GM23248 (cell line): ENCODE results near the gene NOP53. TPM values are rescaled to one million over a fixed set of nuclear protein-coding genes. Genes with fewer than 3 reads are reported as not detected.

Experiments used
- DNase-seq: peaks from one replicate; pipeline ENCODE4 v3.0.0-alpha.2; 2015
- H2AFZ ChIP-seq: fragments of 200-600 bp; sonication (generic); 2 replicates; pipeline ENCODE4 v1.6.1; 2016; ENCODE audit warnings: antibody characterized with exemption
- H3F3A ChIP-seq: fragments of 200-600 bp; sonication (generic); 2 replicates; pipeline ENCODE4 v1.6.1; 2016; ENCODE audit warnings: mild to moderate bottlenecking, antibody characterized with exemption, mixed run types; ENCODE audit not compliant: insufficient read depth
- H3K27ac ChIP-seq: fragments of 200-600 bp; sonication (generic); 2 replicates; pipeline ENCODE4 v1.5.1; 2016; ENCODE audit warnings: mild to moderate bottlenecking
- H3K27me3 ChIP-seq: fragments of 200-600 bp; sonication (generic); replicated peaks from 2 replicates; pipeline ENCODE4 v1.6.1; 2016; ENCODE audit warnings: mild to moderate bottlenecking; ENCODE audit not compliant: insufficient read depth
- H3K36me3 ChIP-seq: fragments of 200-600 bp; sonication (generic); 2 replicates; pipeline ENCODE4 v1.6.1; 2016; ENCODE audit warnings: low read depth, mild to moderate bottlenecking
- H3K4me1 ChIP-seq: fragments of 200-600 bp; sonication (generic); 2 replicates; pipeline ENCODE4 v1.6.1; 2016; ENCODE audit warnings: mild to moderate bottlenecking; ENCODE audit not compliant: insufficient read depth
- H3K4me2 ChIP-seq: fragments of 200-600 bp; sonication (generic); one replicate; pipeline ENCODE4 v1.6.1; 2016; ENCODE audit warnings: mild to moderate bottlenecking; ENCODE audit not compliant: unreplicated experiment
- H3K4me3 ChIP-seq: fragments of 200-600 bp; sonication (generic); 2 replicates; pipeline ENCODE4 v1.5.1; 2016; ENCODE audit warnings: mild to moderate bottlenecking
- H3K79me2 ChIP-seq: fragments of 200-600 bp; sonication (generic); 2 replicates; pipeline ENCODE4 v1.6.1; 2016; ENCODE audit warnings: mild to moderate bottlenecking; ENCODE audit not compliant: insufficient read depth
- H3K9ac ChIP-seq: fragments of 200-600 bp; sonication (generic); 2 replicates; pipeline ENCODE4 v1.6.1; 2016; ENCODE audit warnings: mild to moderate bottlenecking
- H3K9me2 ChIP-seq: fragments of 200-600 bp; sonication (generic); 2 replicates; pipeline ENCODE4 v1.6.1; 2016; ENCODE audit warnings: mixed run types, mild to moderate bottlenecking, moderate library complexity; ENCODE audit not compliant: insufficient read depth
- H3K9me3 ChIP-seq: fragments of 200-600 bp; sonication (generic); one replicate; pipeline ENCODE4 v1.6.1; 2017; ENCODE audit warnings: low read depth
- H4K20me1 ChIP-seq: fragments of 200-600 bp; sonication (generic); 2 replicates; pipeline ENCODE4 v1.6.0; 2016; ENCODE audit not compliant: insufficient read depth
- EZH2 ChIP-seq: fragments of 200-600 bp; sonication (generic); IDR thresholded peaks from 2 replicates; pipeline ENCODE4 v1.6.1; 2018; ENCODE audit warnings: antibody characterized with exemption, mild to moderate bottlenecking; ENCODE audit not compliant: insufficient read depth, poor library complexity, severe bottlenecking
- EZH2phosphoT487 ChIP-seq: fragments of 200-600 bp; sonication (generic); IDR thresholded peaks from 2 replicates; pipeline ENCODE4 v1.6.1; 2018; ENCODE audit warnings: antibody characterized with exemption, moderate library complexity, mild to moderate bottlenecking, low read depth; ENCODE audit not compliant: insufficient read depth
- WGBS, 2 experiments: methylation state at CpG; one replicate each; pipeline ENCODE4 v1.1.6; 2015 to 2017; ENCODE audit warnings: low lambda C conversion rate in 2 of 2, low coverage in 1 of 2; ENCODE audit errors: missing lambda C conversion rate in 2 of 2; 5-methylcytosine and 5-hydroxymethylcytosine counted together
- in situ Hi-C: fragments of 300-500 bp; cut with MboI; formaldehyde crosslinking; loops from 2 replicates; pipeline ENCODE4 v1.15.0; 2020
- polyA plus RNA-seq: library from polyadenylated mRNA; unstranded; fragments of >200 nt; fragmentation: Nextera tagmentation; extraction: Ambion mirVana; gene quantifications from 2 replicates; pipeline ENCODE4 v1.2.1, GENCODE V29; 2016
- total RNA-seq: library from RNA; depleted of rRNA; stranded (reverse); fragments of >200 nt; shearing (Covaris generic); gene quantifications from 2 replicates; pipeline ENCODE4 v1.2.3, GENCODE V29; 2014

Gene NOP53
- total and polyA plus RNA-seq, 2 experiments from 2014 or later: 40.7 to 62.8 TPM

DNA sequence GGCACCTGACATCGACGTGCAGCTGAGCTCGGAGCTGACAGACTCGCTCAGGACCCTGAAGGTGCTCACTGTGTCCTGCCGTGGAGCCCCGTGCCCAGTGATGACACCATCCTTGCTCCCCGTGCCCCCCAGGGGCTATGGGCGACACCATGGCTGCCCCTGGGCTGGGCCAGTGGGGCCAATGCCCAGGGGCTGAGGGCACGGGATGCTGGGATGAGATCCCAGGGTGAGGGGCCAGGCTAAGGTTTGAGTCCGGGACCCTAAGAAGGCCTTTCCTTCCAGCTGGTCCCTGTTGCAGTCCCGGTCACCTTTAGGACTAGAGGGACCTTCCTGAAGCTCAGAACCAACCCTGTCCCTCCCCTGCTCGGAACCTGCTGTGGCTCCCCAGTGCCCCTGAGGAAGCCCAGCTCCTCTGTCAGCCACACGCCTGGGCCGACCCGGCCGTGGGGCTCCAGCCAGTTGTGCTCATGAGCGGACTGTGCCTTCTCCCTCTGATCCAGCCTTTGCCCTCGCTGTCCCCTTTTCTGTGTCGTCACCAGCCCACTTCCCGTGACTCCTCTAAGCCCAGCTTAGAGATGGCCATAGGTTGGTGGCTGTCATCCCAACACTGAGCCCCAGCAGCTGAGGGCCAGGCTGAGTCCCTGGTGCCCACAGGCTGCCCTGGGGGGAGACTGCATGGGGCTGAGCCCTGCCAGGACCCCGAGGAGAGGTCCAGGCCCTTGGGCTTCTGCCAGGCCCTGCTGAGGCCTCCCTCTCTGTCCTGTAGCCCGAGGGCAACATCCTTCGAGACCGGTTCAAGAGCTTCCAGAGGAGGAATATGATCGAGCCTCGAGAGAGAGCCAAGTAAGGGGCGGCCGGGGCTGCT, 10.6 kb downstream of the NOP53 start:
- H3K9ac ChIP-seq: no peak overlapping the region
- peaks cover 24% of the 10 kb centered on the region; the same call in 1 of the 2 replicates for H3K36me3 ChIP-seq
- WGBS, 2 experiments: 93% methylated on average over 24 to 28 of the region's 28 CpGs
- H3K4me1 ChIP-seq: no peaks in the 10 kb centered on the region
- in situ Hi-C loops: no loop called here
- no peaks in the 10 kb centered on the region for H3K9me2 ChIP-seq
- no peaks in the 10 kb centered on the region for H3K79me2 ChIP-seq
- TF ChIP-seq EZH2 (no peak), EZH2phosphoT487 (no peak)
- H3F3A ChIP-seq: peaks cover 6% of the 10 kb centered on the region; the same call in 1 of the 2 replicates
- no peaks in the 10 kb centered on the region for H4K20me1 ChIP-seq
- no peaks in the 10 kb centered on the region for H3K9me3 ChIP-seq
- no peak overlapping the region for H2AFZ ChIP-seq
- H3K27ac ChIP-seq: no peak overlapping the region
- no peak overlapping the region for H3K4me3 ChIP-seq
- no peak overlapping the region for H3K4me2 ChIP-seq
- no peaks in the 10 kb centered on the region for H3K27me3 ChIP-seq
- DNase-seq: no peak

DNA sequence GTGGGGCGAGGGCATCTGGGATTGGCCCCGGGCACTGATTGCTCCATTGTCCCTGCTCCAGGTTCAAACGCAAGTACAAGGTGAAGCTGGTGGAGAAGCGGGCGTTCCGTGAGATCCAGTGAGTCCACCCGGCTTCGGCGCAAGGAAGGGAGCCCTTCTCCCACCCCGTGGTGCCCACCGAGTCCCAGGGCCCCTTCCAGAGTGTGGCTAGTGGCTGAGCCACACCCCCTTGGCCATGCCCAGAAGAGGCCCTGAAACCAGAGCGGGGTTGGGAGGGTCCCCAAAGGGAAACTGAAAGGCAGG, 11.2 kb downstream of the NOP53 start:
- Histone ChIP-seq H2AFZ (no peak overlapping the region), H3K4me3 (no peak overlapping the region), H3F3A (peaks cover 6% of the 10 kb centered on the region; the same call in 1 of the 2 replicates), H3K4me1 (no peaks in the 10 kb centered on the region), H3K27ac (no peak overlapping the region), H3K9me3 (no peaks in the 10 kb centered on the region), H3K4me2 (no peak overlapping the region), H3K9me2 (no peaks in the 10 kb centered on the region), H3K9ac (no peak overlapping the region), H4K20me1 (no peaks in the 10 kb centered on the region), H3K27me3 (no peaks in the 10 kb centered on the region), H3K36me3 (peaks cover 24% of the 10 kb centered on the region; the same call in 1 of the 2 replicates), H3K79me2 (no peaks in the 10 kb centered on the region)
- TF ChIP-seq EZH2 (no peak), EZH2phosphoT487 (no peak)
- in situ Hi-C loops: no loop called here
- DNase-seq: no peak
- WGBS, 2 experiments: 83 to 91% methylated on average over 10 to 12 of the region's 12 CpGs

DNA sequence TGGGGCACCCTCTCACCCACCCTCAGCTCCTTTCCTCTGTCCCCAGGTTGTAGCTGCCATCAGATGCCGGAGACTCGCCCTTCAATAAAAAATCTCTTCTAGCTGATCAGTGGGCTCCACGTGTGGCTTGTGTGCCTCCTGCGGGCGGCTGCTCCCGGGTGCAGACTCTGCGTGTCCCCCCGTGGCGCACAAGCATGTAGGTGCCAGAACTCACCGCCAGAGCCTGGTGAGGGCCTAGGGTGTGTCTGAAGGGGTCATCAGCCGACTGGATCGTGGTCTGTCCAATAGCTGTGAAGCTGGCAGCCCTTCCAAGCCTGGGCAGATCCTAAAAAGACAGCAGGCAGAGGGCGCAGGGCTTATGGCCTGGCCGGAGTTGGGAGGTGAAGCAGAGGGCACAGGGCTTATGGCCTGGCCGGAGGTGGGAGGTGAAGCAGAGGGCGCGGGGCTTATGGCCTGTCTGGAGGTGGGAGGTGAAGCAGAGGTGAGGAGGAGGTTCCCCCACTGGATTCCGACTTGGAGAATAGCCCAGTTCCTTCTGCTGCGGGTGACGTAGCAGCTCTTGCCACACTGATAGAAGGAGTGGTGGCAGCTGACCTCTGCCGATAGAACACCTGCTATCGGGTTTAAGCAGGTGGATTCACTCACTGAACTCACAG, 11.7 kb downstream of the NOP53 start:
- H3K27ac ChIP-seq: no peak overlapping the region
- no peak overlapping the region for H3K4me3 ChIP-seq
- no peaks in the 10 kb centered on the region for H3K4me1 ChIP-seq
- H3K9me2 ChIP-seq: no peaks in the 10 kb centered on the region
- H4K20me1 ChIP-seq: no peaks in the 10 kb centered on the region
- peaks cover 24% of the 10 kb centered on the region; the same call in 1 of the 2 replicates for H3K36me3 ChIP-seq
- whole genome bisulfite sequencing, 2 experiments: 89 to 90% methylated on average over 22 of the region's 22 CpGs
- in situ Hi-C loops: no loop called here
- DNase-seq: no peak
- H3K4me2 ChIP-seq: no peak overlapping the region
- H2AFZ ChIP-seq: no peak overlapping the region
- no peaks in the 10 kb centered on the region for H3K9me3 ChIP-seq
- H3K27me3 ChIP-seq: no peaks in the 10 kb centered on the region
- no peak overlapping the region for H3K9ac ChIP-seq
- TF ChIP-seq EZH2 (no peak), EZH2phosphoT487 (no peak)
- H3K79me2 ChIP-seq: no peaks in the 10 kb centered on the region
- peaks cover 6% of the 10 kb centered on the region; the same call in 1 of the 2 replicates for H3F3A ChIP-seq

DNA sequence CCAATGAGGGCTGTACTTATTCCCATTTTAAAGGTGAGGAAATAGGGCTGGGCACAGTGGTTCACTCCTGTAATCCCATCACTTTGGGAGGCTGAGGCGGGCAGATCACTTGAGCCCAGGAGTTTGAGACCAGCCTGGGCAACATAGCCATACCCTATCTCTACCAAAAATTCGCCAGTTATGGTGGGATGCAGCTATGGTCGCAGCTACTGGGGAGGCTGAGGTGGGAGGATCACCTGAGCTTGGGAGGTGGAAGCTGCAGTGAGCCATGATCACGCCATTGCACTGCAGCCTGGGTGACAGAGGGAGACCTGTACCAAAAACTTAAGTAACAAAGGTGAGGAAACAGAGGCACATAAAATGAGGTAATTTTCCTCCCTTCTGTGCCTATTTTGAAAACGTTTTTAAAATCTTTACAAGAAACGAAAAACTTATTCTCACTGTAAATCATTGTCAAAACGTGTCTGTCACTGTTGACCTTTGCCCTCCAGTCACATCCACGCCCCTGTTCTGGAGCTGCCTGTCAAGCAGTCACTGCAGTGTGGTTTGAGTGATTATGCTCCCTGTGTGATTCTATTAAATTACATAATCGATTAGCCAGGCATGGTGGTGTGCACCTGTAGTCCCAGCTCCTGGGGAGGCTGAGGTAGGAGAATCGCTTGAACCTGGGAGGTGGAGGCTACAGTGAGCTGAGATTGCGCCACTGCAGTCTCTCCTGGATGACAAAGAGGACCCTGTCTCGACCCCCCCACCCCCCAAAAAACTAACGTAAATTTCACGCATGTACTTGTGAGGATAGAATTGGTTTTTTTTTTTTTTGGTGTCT, 12.5 kb downstream of the NOP53 start:
- Histone ChIP-seq H3K27ac (no peak overlapping the region), H3F3A (peaks cover 6% of the 10 kb centered on the region; the same call in 1 of the 2 replicates), H3K79me2 (no peaks in the 10 kb centered on the region), H3K4me3 (no peak overlapping the region), H3K9me2 (no peaks in the 10 kb centered on the region), H4K20me1 (no peaks in the 10 kb centered on the region), H3K9me3 (no peaks in the 10 kb centered on the region), H3K36me3 (peaks cover 24% of the 10 kb centered on the region; the same call in 1 of the 2 replicates), H3K4me1 (no peaks in the 10 kb centered on the region), H2AFZ (no peak overlapping the region), H3K4me2 (no peak overlapping the region), H3K27me3 (no peaks in the 10 kb centered on the region), H3K9ac (no peak overlapping the region)
- TF ChIP-seq EZH2 (no peak), EZH2phosphoT487 (no peak)
- no peak for DNase-seq
- in situ Hi-C loops: no loop called here
- 84% methylated on average over 14 of the region's 14 CpGs for WGBS, 2 experiments
